ENCODE data around the gene IL20.
A peak's percentile ranks its signal among the peaks of the same experiment; 100 is the strongest.

IL20 gene

DNA sequence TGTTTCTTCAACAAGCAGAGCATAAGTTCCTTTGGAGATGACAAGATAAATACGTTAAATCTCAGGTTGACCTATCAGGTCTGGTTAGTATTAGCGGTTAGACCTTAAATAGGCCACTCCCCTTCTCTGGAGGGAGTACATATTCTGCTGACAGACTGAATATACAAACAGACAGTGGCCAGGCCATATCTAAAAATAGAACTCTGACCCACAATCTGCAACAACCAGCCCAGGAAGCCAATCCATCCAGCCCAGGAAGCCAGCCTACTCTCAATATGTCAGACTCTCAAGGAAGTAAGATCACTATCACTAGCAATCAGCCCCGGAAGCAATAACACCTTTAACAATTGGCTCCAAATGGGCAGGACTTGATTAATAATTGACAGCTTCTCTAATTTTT, 6.7 kb downstream of the IL20 start:
- DNase-seq (ENCODE audit: low read depth, low spot score): no peak

DNA sequence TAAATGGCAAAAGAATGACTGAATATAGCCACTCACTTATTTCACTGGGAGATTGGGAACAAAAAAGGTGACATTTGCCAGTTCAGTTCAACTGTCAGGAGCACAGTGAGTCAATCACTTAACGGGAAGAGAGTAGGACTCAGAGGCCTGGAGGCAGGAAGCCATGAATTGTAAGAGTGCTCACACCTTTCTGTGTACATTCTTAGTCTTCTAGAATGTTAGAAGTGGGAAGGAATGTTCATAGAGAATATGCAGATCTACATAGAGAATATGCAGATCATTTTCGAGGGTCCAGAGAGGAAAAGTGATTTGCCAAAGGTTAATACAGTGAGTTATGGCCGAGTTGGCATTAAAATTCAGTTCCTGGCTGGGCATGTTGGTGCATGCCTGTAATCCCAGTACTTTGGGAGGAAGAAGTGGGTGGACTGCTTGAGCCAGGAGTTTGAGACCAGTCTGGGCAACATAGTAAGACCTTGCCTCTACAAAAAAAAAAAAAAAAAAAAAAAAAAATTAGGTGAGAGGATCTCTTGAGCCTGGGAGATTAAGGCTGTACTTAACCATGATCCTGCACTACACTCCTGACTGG, 8.3 kb downstream of the IL20 start:
- peak overlapping the region; percentile 71 for H3K27ac ChIP-seq
- no peak for DNase-seq (ENCODE audit: low read depth, low spot score)

More for the DNA sequence above, 6.7 kb downstream of the IL20 start:
- H3K27ac ChIP-seq: no peak overlapping the region

- no peak overlapping the region for H3K27ac ChIP-seq
- DNase-seq (ENCODE audit: low read depth, low spot score): no peak
Measured at GRCh38 chr1:206875752-206876377, 10.4 kb downstream of the IL20 start.

GRCh38 chr1:206878456-206878855, 13.0 kb downstream of the IL20 start:
- no peak overlapping the region for H3K27ac ChIP-seq
- no peak for DNase-seq (ENCODE audit: low read depth, low spot score)

- no peak for DNase-seq (ENCODE audit: low read depth, low spot score)
- H3K27ac ChIP-seq: no peak overlapping the region
Measured at GRCh38 chr1:206880314-206880713, 14.9 kb downstream of the IL20 start.

DNA sequence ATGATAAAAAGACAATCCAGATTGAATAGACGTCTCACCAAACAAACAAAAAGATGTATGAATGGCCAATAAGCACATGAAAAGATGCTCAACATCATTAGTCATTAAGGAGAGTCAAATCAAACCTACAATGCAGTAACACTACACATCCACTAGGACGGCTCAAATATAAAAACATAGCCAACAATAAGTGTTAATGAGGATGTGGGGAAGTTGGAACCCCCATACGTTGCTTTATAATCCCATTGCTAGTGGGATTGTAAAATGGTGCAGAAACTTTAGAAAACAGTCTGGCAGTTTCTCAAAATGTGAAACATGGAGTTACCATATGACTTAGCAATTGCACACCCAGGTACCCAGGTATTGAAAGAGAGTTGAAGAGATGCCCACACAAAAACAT, 17.1 kb downstream of the IL20 start:
- DNase-seq (ENCODE audit: low read depth, low spot score): no peak
- no peak overlapping the region for H3K27ac ChIP-seq

- no peak overlapping the region for H3K27ac ChIP-seq
- no peak for DNase-seq (ENCODE audit: low read depth, low spot score)
Measured at GRCh38 chr1:206883160-206883559, 17.7 kb downstream of the IL20 start.

DNA sequence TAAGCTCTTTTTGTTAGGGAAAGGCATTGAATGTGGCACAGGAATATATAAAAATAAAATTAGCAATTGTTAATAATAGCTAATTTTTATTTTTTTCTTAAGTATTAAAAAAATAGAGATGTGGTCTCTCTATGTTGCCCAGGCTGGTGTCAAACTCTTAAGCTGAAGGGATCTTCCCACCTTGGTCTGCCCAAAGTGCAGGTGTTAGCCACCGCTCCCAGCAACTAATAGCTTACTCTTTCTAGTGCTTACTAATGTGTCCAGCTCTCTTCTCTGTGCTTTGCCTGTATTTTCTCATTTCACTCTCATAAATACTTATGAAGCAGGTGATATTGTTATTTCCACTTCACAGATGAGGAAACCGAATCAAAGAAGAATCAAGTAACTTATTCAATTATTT, 18.5 kb downstream of the IL20 start:
- no peak for DNase-seq (ENCODE audit: low read depth, low spot score)
- H3K27ac ChIP-seq: no peak overlapping the region

- DNase-seq (ENCODE audit: low read depth, low spot score): peak; percentile 53
- H3K27ac ChIP-seq: peak overlapping the region; percentile 59
Measured at GRCh38 chr1:206885341-206886060, 20.1 kb downstream of the IL20 start.

- no peak overlapping the region for H3K27ac ChIP-seq
- no peak for DNase-seq (ENCODE audit: low read depth, low spot score)
Measured at GRCh38 chr1:206886831-206887230, 21.4 kb downstream of the IL20 start.

DNA sequence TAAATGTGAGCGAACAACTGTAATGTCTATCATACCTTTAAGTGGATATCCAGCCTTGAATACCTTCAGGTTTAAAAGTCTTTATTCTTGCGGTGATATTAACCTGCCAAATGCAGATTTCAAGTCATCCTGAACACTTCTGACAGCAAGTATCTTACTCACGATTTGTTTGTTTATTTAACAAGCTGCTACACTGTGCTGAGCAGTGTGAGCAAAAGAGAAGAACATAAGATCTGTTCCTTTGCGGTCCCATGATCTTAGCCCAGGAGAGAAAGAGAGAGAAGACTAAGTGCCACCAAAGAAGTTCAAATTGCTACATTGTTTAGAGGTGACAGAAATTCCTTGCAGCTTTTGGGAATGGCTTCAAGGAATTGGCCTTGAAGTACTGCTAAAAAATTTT, 22.3 kb downstream of the IL20 start:
- DNase-seq (ENCODE audit: low read depth, low spot score): no peak
- peak overlapping the region; percentile 5 for H3K27ac ChIP-seq

GRCh38 chr1:206890125-206891060, 25.0 kb downstream of the IL20 start:
- no peak for DNase-seq (ENCODE audit: low read depth, low spot score)
- H3K27ac ChIP-seq: peak overlapping the region; percentile 86

- H3K27ac ChIP-seq: peak overlapping the region; percentile 86
- no peak for DNase-seq (ENCODE audit: low read depth, low spot score)
Measured at GRCh38 chr1:206891412-206891811, 26.0 kb downstream of the IL20 start.

DNA sequence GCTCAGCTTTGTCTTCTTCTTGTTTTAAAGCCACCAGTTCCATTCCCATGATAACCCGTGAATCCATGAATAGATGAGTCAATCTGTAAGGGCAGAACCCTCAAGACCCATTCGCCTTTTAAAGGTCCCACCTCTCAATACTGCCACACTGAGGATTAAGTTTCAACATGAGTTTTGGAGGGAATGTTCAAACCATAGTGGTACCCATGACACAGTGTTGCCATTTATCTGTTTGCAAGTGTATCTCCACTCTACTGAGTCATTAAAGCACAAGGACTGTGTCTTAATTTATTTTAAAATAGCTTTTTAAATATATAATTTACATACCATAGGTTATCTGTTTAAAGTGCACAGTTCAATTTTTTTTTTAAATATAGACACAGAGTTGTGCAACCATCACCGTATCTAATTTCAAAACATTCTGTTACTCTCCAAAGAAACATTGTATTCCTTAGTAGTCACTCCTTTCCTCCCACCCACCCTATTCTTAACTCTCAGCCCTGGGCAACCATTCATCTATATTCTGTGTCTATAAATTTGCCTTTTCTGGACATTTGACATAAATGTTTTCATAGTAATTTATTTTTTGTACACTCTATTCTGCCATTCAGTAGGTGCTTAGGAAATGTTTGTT, 27.0 kb downstream of the IL20 start:
- no peak for DNase-seq (ENCODE audit: low read depth, low spot score)
- peak overlapping the region; percentile 40 for H3K27ac ChIP-seq

DNA sequence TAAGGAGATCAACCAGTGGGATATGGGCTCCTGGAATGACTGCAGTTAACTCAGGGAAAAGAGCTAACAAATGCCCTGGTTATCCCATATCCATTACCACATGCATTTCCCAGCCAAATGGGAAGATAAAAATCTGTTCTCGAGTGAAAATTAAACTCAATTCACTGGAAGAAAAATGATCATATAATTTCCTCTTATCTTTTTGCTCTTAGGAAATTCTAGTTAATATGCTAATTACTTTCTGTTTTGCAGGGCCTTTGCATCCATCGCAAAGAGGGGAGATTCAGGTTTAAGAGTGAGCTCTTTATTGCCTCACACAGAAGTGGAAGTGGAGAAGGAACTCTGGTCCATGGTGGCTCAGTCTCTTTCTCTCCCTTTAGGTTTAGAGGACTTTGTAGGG, 28.0 kb downstream of the IL20 start:
- H3K27ac ChIP-seq: peak overlapping the region; percentile 40
- no peak for DNase-seq (ENCODE audit: low read depth, low spot score)

DNA sequence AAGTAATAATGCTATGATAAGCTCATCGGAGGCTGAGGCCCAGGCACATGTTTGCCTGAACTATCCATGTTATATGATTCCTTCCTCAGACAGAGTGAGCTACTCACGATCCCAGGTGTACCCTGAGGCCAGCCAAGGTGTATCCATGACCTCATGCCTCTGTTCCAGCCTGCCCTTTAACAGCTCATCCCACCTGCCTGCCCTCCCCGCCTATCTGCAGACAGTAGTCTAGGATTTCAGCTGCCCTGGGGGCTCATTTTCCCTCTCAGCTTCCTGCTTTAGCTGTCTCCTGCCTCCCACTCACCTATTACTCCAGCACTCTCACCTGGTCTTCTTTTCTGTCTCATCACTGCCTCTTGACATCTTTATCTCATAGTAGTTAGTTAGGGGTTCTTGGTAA, 29.9 kb downstream of the IL20 start:
- DNase-seq (ENCODE audit: low read depth, low spot score): peak; percentile 95
- peak overlapping the region; percentile 91 for H3K27ac ChIP-seq

GRCh38 chr1:206895837-206896242, 30.4 kb downstream of the IL20 start:
- peak overlapping the region; percentile 91 for H3K27ac ChIP-seq
- no peak for DNase-seq (ENCODE audit: low read depth, low spot score)

DNA sequence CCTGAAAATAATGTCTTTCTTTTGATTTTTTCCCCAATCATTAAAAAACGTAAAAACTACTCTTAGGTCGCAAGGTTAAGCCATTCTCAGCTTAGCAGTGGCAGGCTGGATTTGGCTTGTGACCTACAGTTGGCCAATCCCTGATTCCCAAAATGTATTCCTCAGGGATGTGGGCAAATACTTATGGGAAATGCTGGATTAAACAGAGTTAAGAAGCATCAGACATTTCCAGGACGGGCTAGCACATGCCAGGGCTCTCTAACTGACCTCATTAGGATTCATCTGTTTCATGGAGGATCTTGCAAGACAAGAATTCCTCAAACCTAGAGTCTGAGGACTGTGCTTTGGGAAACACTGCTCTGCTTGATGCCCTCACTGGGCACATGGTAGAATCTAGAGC, 30.8 kb downstream of the IL20 start:
- peak overlapping the region; percentile 91 for H3K27ac ChIP-seq

DNA sequence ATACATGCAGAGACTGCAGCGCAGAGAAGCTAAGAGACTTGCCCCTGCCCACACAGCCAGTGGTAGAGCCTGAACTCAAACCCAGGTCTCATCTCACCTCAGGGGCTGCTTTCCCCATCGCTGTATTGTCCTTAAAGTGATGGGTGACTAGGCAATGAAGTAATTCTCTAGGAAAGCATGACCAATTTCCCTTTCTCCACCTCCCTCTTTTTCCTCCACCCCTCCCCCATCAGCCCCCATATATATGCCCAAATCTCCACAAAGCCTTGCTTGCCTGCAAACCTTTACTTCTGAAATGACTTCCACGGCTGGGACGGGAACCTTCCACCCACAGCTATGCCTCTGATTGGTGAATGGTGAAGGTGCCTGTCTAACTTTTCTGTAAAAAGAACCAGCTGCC, 31.8 kb downstream of the IL20 start, which contains the start of gene IL24:
Gene IL24 (plus strand): TSS at position 269 of the 400 bp plus-strand sequence. CDS start 390 bp downstream, outside the sequence.
- H3K27ac ChIP-seq: peak within 1 kb of the TSS; percentile 91
- no peak for DNase-seq (ENCODE audit: low read depth, low spot score)

More for the DNA sequence above, 30.8 kb downstream of the IL20 start:
- no peak for DNase-seq (ENCODE audit: low read depth, low spot score)

All from epithelial cell of prostate (primary cell).